NCI-H2171 (cell line): ENCODE results near the gene SCYGR4.

Experiments used
- DNase-seq: peaks from one replicate; lab custom pipeline; 2025; lab: John Stamatoyannopoulos, UW

Gene SCYGR4

GRCh38 chr2:227614246-227614645 is 3.1 kb upstream of the SCYGR4 start:
- no peak for DNase-seq

- no peak for DNase-seq
Measured at GRCh38 chr2:227614740-227615139, 2.6 kb upstream of the SCYGR4 start, which contains the start of gene SCYGR3. TSS of gene SCYGR3 (minus strand) at chr2:227614840. CDS start at chr2:227614840, 0 bp downstream.

- DNase-seq: no peak
Measured at GRCh38 chr2:227615181-227615580, 2.1 kb upstream of the SCYGR4 start.

DNA sequence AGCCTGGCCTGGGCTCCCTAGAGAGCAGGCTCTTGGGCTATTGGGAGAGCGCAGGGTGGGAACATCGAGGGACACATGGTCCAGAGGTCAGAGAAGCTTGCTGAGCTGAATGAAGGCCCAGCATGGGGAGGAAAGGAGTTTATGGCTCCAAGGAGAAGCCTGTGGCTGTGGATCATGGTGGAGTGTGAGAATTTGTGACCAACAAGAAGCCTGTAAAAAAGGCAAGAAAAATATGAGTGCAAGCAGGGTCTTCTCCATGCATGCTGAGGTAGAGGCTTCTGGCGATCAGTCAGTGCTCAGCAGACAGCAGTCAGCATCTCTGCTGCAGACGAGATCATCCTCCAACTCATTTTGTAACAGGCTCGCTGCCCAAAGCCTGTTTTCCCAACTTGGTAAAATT is 1.4 kb upstream of the SCYGR4 start:
- no peak for DNase-seq

DNA sequence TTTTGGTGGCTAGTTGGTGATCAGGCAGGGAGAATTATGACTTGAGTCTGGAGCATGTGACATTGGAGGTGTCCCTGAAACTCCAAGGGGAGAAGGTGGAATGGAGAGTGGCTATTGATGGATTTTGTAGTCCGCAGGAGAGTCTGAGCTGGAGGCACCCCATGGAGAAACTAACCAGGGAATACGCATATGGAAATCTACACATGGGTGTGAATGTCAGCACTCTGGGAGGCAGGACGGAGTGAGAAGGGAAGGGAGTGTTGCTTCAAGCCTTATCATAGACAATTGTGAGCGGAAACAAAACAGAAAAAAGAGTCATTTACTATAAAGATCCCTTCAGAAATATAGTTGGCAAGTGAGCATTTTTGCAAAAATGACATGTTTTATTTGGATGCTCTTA is 667 bp upstream of the SCYGR4 start:
- DNase-seq: no peak

GRCh38 chr2:227623226-227623625 is 5.9 kb downstream of the SCYGR4 start:
- no peak for DNase-seq

DNA sequence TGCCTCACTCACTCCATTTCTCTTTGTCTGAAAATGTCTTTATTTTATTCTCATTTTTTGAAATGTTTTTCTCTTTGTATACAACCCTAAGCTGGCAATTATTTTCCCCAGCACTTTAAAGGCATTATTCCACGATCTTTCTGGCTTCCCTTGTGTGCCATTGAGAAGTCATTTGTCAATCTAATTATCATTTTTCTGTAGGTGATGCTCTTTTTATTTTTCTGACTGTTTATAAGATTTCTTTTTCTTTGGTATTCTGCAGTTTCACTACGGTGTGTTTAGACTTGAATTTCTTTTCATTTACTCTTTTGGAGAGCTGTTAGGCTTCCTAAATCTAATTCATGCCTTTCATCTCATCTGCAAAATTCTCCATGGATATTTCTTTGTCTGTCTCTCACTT is 8.1 kb downstream of the SCYGR4 start:
- no peak for DNase-seq

DNA sequence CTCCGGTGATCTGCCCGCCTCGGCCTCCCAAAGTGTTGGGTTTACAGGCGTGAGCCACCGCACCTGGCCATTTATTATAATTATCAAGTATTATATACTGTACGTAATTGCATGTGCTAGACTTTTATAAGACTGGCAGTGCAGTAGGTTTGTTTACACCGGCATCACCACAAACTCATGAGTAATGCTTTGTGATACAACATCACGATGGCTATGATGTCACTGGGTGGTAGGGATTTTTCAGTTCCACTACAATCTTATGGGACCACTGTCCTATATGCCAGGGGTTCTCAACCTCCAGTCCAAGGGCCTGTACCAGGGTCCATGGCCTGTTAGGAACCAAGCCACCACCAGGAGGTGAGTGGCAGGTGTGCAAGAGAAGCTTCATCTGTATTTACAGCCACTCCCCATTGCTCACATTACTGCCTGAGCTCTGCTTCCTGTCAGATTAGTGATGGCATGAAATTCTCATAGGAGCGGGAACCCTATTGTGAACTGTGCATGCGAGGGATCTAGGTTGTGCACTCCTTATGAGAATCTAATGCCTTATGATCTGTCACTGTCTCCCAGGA is 9.4 kb downstream of the SCYGR4 start:
- no peak for DNase-seq

DNA sequence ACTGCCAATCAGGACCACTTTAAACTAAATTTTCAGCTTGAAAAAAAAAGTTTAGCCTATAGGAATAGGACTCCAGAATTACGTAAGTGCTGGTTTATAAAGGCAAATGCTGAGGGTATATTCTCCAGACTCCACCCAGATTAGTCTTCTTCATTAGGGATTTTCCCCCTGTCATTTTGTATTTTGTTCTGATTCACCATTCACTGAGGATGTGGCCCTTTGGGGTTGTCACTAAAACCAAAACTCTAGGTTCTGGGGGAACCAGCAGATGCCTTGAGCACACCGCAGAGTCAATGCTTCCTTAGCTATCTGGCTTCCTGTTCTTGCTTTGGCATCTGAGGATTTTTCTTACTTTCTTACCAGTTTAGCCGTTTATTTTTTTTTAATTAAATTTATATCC is 10.5 kb downstream of the SCYGR4 start:
- no peak for DNase-seq

- DNase-seq: no peak
Measured at GRCh38 chr2:227629435-227629834, 12.1 kb downstream of the SCYGR4 start.

DNA sequence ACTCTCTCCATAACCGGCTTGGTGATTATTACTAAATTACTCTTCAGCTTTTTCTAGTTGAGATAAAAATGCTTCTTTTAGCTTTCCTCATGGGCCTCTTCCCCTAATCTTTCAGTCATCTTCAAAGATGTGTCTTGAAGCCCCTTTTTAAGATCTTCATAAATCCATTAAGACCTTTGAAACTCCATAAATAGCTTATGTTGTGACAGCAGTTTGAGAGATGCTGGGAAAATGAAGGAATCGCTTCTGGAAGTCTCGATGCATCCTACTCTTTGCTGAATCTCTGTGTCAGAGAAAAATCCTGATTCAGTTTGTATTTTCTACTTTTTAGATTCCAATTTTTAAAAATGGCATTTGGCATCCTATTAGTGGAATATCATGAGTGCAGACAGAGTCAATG is 13.0 kb downstream of the SCYGR4 start:
- DNase-seq: no peak

- no peak for DNase-seq
Measured at GRCh38 chr2:227632827-227633226, 15.5 kb downstream of the SCYGR4 start.

DNA sequence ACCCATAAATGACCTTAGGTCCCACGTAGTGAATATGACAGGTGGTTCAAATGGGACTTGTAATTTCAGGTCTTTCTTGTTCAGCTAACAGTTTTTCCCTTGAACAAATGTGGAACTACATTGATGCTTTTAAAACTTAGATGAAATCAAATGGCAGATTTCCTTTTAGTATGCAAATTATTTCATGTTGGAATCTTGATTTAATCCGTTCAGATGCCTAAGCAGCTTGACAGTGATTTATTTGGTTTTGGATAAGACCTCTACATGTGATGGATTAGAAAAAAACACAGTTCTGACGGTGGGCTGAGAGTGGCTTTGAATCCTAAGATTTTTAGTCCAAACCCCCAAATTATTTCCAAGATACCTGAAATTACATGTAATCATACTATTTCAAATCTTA is 16.9 kb downstream of the SCYGR4 start:
- no peak for DNase-seq

- DNase-seq: no peak
Measured at GRCh38 chr2:227642656-227643055, 25.4 kb downstream of the SCYGR4 start.

- DNase-seq: no peak
Measured at GRCh38 chr2:227643990-227644551, 26.8 kb downstream of the SCYGR4 start.

- DNase-seq: no peak
Measured at GRCh38 chr2:227653419-227653818, 36.1 kb downstream of the SCYGR4 start.

DNA sequence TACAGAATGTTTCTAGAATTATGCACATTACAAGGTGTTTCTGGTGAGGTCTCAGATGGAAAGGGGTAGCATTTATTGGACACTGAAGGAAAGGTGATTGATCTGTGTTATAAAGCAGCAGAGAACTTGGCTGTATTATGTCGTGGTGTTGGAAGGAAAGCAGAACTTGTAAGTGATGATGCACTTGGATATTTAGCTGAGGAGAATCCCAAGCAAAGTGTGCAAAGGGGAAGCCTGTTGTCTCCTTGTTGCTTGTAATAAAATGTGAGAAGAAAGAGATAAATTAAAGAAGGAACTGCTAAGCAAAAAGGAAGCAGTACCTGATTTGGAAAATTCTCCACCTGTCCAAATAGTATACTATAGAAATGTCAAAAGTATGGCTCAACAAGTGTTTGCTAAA is 37.1 kb downstream of the SCYGR4 start:
- no peak for DNase-seq

DNA sequence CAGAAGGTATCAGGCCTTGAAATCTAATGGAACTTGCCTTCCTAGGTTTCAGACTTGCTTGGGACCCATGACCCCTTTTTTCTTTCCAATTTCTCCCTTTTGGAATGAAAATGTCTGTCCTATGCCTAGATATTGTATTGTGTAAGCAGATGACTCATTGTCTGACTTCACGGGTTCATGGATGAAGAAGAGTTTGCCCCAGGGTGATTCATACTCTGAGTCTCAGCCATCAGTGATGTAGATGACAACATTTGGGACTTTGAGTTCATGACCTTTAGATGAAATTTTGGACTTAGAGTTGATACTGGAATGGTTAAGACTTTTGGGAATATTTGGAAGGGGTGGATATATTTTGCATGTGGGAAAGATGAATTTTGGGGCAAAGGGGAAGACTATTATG is 38.2 kb downstream of the SCYGR4 start:
- no peak for DNase-seq

- DNase-seq: no peak
Measured at GRCh38 chr2:227657199-227657845, 40.0 kb downstream of the SCYGR4 start.

DNA sequence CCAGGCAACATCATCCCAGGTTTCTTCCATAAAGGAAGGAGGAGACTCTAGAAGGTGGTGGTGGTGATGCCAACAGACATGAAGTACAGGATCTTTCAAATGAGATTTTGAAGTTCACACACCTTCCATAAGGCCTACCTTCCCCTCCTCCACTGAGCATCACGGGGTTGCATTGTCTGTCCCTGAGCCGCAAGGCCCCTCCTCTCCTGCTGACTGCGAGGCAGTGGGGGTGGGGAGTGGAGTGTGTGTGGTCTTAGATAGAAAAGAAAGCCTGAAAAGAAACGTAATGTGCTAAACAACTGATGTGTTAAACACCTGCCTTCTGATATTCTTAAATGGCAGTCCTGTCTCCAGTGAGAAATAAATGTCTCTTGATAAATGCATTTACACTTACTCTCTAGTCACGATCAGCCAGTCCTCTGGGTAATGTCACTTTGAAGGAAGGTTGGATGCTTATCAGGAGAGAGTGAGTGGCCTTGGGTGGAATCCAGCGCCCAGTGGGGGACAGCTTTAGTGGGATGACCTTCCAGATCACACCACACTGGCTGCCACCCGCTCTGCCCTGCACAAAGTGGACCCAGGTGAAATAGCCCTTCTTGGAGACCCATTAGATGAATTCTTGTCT is 43.8 kb downstream of the SCYGR4 start:
- no peak for DNase-seq

DNA sequence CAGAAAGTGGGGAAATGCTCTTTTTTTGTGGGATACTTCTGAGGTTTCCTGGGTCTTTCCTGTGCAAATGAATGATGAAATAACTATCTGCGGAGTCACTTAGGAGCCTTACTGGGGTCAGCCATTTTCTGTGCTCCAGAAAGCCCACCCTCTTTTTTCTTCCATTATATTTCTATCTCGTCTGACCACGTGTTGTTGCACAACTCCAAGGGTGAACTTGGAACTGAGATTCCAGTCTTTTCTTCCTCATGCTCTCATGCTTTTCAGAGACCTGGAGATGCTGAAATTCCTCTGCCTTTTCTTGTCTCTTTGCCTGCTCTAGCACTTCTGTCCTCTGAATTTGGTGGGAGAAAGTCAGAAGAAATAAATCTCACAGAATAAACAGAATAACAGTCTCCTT is 44.5 kb downstream of the SCYGR4 start:
- DNase-seq: no peak

- no peak for DNase-seq
Measured at GRCh38 chr2:227665189-227665940, 48.1 kb downstream of the SCYGR4 start.
